ENCODE results near the gene IL26. TPM values are rescaled to one million over a fixed set of nuclear protein-coding genes. Genes with fewer than 3 reads are reported as not detected.

The IL26 gene
- total and polyA plus RNA-seq, 2 of the 4 experiments (the other 2 are of a cell fraction), result not detected

DNA sequence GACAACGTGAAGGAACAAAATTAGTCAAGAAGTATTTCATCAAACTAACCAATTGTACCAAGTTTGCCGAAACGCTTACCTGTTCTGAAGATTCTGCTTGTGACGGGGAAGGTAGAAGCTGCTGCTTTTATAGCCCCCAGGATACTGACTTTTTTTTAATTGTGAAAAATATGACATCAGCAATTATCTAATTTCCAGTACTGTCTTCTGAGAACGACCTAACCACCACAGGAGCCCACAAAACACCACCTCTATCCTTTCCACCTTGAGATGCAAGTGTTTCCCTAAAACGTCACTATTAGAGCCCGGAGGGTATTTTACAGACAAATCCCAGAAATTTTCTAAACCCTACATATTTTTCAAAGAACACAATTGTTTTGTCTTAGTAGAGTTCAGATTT is 27.9 kb upstream of the IL26 start, which contains the start of gene IL22:
IL22 (minus strand) TSS at position 101 of the 400 bp plus-strand sequence. CDS start 156 bp downstream, outside the sequence.
- H3K4me2 ChIP-seq (ENCODE audit: low read depth, low read length), result no peak within 1 kb of the TSS
- H3K9me3 ChIP-seq (ENCODE audit: control insufficient read depth, insufficient read depth, low read length), result no peaks in the 10 kb centered on the region
- H3K79me1 ChIP-seq (ENCODE audit: low read depth in 1 of 2, low read length in 2 of 2), result no peaks in the 10 kb centered on the region
- no peak within 1 kb of the TSS for H2AK5ac ChIP-seq (ENCODE audit: low read depth, low read length)
- peaks cover 5% of the 10 kb centered on the region; the same call in 1 of the 2 replicates for H3K27me3 ChIP-seq (ENCODE audit: control insufficient read depth, insufficient read depth, low read length)
- DNase-seq (no peak), ATAC-seq (ENCODE audit: low read depth) (no peak)
- no peak within 1 kb of the TSS for H3K56ac ChIP-seq (ENCODE audit: extremely low read depth, insufficient read depth, low read length)
- H4K8ac ChIP-seq (ENCODE audit: low read depth in 2 of 2, low read length in 2 of 2), result no peak within 1 kb of the TSS
- ChIA-PET CTCF (no interaction called here), POLR2A (ENCODE audit: unreplicated experiment) (no interaction called here)
- H3K4ac ChIP-seq (ENCODE audit: low read depth, low read length), result no peak within 1 kb of the TSS
- WGBS, 2 experiments (ENCODE audit: extremely low coverage in 2 of 2, insufficient read length in 1 of 2), result no CpG with 5 or more reads among the region's 7 CpGs
- H2BK5ac ChIP-seq (ENCODE audit: low read depth, low read length, poor library complexity, severe bottlenecking), result no peak within 1 kb of the TSS
- no peaks in the 10 kb centered on the region for H3K9me1 ChIP-seq (ENCODE audit: insufficient read depth, low read length)
- intact Hi-C loops (cut with micrococcal nuclease), result no loop called here
- TF ChIP-seq MAZ (IDR thresholded peaks at IDR 0.05; ENCODE audit: borderline replicate concordance, low read depth, low read length) (no peak), SMC3 (IDR thresholded peaks at IDR 0.05; ENCODE audit: low read depth, low read length) (no peak), CTCF (conservative IDR thresholded peaks at IDR 0.05; ENCODE audit: low read depth, low read length) (no peak), RFX5 (IDR thresholded peaks at IDR 0.05; ENCODE audit: low read depth, low read length) (no peak), FOS (IDR thresholded peaks at IDR 0.05; ENCODE audit: low read depth, low read length) (no peak), CEBPB (IDR thresholded peaks at IDR 0.05; ENCODE audit: low read depth, low read length) (no peak), CHD1 (IDR thresholded peaks at IDR 0.05; ENCODE audit: low read depth, low read length) (no peak), MAFK (IDR thresholded peaks at IDR 0.05; ENCODE audit: low read depth, low read length) (no peak), POLR2A (IDR thresholded peaks at IDR 0.05; ENCODE audit: low read depth, low read length) (no peak), RAD21 (IDR thresholded peaks at IDR 0.05; ENCODE audit: low read length) (no peak), BHLHE40 (IDR thresholded peaks at IDR 0.05; ENCODE audit: low read depth, low read length) (no peak), NFE2L2 (IDR thresholded peaks at IDR 0.05; ENCODE audit: low read depth, low read length) (no peak), RCOR1 (IDR thresholded peaks at IDR 0.05; ENCODE audit: insufficient replicate concordance, low read length) (no peak)
- dilution Hi-C loops (cut with HindIII; ENCODE audit: low sequenced_read_pairs, unreplicated experiment), result no loop called here
- H2AFZ ChIP-seq (replicated peaks; ENCODE audit: low read length, poor library complexity), result no peak within 1 kb of the TSS
- H3K27ac ChIP-seq (ENCODE audit: insufficient read depth, low read length), result no peak within 1 kb of the TSS
- H2BK120ac ChIP-seq (ENCODE audit: low read depth, low read length), result no peak within 1 kb of the TSS
- H2BK20ac ChIP-seq (ENCODE audit: low read depth, low read length), result no peak within 1 kb of the TSS
- no peak within 1 kb of the TSS for H2AK9ac ChIP-seq (replicated peaks; ENCODE audit: low read depth, low read length, poor library complexity)
- H4K91ac ChIP-seq (ENCODE audit: insufficient read depth, low read depth, low read length), result no peak within 1 kb of the TSS
- no peak within 1 kb of the TSS for H3K14ac ChIP-seq (replicated peaks; ENCODE audit: low read depth, low read length)
- no peaks in the 10 kb centered on the region for H4K20me1 ChIP-seq (ENCODE audit: insufficient read depth, low read length)
- no peak within 1 kb of the TSS for H4K5ac ChIP-seq (ENCODE audit: low read depth, low read length)
- in situ Hi-C loops (cut with MboI; ENCODE audit: low sequenced_read_pairs), result no loop called here
- no peak within 1 kb of the TSS for H3K18ac ChIP-seq (ENCODE audit: low read depth, low read length)
- H3K4me3 ChIP-seq (ENCODE audit: insufficient read depth, low read depth, low read length), result no peak within 1 kb of the TSS
- no peaks in the 10 kb centered on the region for H3K4me1 ChIP-seq (ENCODE audit: control insufficient read depth, insufficient read depth, low read length)
- H3K9ac ChIP-seq (ENCODE audit: low read depth, low read length), result no peak within 1 kb of the TSS
- no peak within 1 kb of the TSS for H2BK15ac ChIP-seq (ENCODE audit: low read depth, low read length)
- no TSS peak for BruUV-seq (replicated peaks)
- H3K36me3 ChIP-seq (ENCODE audit: control insufficient read depth, insufficient read depth, low read length), result no peaks in the 10 kb centered on the region
- no peak within 1 kb of the TSS for H3K23ac ChIP-seq (ENCODE audit: low read depth, low read length)
